ENCODE measurements around the gene POP7. TPM values are rescaled to one million over a fixed set of nuclear protein-coding genes. Genes with fewer than 3 reads are reported as not detected.

POP7 gene
- total RNA-seq, 1 donor from 2014 or later, result 23.1 TPM

DNA sequence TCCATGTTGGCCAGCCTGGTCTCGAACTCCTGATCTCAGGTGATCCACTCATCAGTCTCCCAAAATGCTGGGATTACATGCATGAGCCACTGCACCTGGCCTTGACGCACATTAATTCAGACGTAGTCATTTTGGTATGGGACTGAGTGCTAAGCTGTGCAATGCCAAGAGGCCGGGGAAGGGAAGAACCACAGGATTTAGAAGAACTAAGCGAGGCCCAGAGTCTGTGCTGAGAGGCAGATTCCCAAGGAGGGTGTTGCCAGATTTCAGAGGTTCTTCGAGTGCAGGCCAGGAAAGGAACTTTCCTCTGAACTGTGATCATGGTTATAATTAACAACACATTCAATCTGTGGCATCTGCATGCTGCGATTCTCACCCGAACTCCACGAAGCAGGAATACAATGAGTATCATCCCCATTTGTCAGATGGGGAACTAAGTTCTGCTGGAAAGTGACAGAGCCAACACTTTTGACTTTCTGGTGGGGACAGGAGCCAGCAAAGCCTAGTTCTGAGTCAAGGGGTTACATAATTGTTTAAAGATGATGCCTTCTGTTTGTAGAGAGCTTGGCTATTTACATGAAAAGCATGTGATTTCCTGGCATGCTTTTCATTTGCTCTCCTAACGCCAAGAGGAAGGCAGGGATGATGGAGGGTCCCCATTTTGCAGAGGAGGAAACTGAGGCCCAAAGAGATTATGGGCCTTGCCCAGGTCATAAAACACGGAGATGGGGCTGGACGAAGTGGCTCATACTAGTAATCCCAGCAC is 21.3 kb downstream of the POP7 start:
- DNase-seq, result peak; percentile 87

DNA sequence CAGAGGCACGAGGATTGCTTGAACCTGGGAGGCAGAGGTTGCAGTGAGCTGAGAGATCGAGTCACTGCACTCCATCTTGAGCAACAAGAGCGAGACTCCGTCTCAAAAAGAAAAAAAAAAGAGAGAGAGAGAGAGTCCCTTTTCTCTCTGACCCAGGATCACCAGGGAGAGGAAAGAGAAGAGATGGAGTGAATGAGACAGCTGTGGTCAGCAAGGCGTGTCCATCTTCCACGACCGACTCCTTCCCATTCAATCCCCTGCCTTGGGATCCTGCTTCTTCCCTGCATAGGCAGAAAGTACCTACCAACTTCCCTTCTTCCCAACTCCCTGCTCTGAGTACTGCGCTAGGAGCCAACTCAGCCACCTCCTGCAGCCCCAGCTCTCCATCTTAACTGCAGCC is 22.3 kb downstream of the POP7 start:
- DNase-seq, result no peak

DNA sequence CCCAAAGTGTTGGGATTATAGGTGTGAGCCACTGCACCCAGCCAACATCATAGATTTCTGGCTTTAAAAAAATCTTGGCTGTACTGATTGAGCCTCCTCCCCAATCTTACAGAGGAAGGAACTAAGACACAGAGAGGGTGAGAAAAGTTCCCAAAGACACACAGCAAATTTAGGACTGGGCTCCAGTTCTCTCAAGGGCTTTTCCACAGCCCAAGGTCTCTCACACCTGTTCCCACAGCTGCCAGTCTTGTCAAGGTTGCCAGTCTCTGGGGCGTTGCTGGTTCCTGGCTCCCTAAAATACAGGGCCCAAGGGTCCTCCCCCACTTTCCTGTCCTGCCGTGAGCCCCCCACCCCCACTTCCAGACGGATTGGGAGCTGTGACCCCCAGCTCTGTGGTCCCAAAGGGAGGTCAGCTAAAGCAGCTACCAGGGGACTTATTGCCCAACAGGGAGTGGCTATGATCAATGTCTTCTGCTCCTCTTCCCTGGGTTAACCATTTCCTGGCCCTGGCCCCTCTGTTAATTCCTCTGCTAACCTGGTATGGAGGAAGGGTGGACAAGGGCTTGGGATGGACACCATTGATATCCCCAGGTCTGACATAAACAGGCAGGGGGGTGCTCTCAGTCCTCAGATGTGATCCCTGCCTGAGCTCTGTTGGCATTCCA is 24.3 kb downstream of the POP7 start:
- DNase-seq, result no peak

DNA sequence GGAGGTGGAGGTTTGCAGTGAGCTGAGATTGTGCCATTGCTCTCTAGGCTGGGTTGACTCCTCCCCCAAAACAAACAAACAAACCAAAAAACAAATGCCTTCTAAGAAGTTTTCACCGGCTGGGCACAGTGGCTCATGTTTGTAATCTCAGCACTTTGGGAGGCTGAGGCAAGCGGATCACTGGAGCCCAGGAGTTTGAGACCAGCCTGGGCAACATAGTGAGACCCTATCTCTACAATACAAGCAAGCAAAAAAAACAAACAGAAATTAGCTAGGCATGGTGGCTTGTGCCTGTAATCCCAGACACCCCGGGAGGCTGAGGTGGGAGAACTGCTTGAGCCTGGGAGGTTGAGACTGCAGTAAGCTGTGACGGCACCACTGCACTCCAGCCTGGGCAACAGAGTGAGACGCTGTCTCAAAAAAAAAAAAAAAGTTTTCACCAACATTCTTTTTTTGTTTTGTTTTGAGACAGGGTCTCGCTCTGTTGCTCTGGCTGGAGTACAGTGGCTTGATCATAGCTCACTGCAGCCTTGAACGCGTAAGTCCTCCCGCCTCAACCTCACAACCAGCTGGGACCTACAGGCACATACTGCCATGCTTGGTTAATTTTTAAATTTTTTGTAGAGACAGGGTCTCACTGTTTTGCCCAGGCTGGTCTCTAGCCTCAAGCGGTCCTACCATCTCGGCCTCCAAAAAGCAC is 26.2 kb downstream of the POP7 start:
- DNase-seq, result no peak

DNA sequence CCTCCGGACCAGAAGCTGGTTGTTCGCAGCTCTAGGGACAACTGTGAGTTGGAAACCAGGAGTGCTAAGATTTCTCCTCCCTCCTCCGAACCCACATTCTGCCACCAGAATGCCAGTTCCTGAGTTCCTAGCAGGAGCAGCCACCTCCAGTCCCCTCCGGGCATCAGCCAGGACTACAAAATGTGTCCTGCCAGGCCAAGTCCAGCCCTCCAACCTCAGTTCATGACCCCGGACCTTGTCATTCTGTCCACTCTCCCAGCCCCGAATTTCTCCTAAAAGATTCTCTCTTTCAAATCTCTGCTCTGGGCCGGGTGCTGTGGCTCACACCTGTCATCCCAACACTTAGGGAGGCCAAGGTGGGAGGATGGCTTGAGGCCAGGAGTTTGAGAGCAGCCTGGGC is 29.8 kb downstream of the POP7 start:
- DNase-seq, result no peak

DNA sequence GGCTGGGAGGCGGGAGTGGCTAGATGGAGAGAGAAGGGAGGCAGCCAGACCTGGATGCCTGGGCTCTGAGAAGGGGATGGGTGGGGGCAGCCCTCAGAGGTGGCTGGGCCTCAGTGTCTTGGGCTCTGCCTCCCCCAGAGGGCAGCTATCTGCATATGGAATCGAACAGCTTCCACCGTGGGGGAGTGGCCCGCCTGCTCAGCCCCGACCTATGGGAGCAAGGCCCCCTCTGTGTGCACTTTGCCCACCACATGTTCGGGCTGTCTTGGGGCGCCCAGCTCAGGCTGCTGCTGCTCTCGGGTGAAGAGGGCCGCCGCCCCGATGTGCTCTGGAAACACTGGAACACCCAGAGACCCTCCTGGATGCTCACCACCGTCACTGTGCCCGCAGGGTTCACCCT is 30.8 kb downstream of the POP7 start:
- no peak for DNase-seq

DNA sequence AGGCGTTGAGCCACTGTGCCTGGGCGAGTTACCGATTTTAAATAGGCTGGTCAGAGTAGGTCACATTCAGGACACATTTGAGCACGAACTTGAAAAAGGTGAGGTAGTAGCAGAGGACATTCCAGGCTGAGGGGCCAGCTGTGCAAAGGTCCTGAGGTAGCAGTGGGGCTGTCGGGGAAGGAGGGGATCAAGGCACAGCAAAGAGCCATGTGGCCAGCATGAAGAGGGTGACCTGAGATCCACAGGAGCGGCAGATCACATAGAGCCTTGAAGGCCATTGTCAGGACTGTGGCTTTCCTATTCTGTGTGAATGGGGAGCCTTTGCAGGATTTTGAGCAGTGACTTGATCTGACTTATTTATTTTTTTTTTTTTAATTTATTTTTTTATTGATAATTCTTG is 34.0 kb downstream of the POP7 start:
- DNase-seq, result no peak

DNA sequence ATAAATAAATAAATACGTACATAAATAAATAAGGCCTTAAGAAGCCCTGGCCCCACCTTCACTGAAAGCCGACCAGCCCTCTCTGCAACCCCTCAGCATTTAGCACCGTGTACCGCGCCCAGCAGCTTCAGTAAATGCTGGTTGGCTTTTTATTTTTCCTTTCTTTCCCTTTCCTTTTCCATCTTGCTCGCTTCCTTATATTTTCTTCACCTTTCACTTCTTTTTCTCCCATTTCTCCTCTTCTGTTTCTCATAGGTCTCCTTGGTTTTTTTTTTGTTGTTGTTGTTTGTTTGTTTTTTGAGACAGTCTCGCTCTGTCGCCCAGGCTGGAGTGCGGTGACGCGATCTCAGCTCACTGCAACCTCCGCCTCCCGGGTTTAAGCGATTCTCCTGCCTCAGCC is 38.7 kb downstream of the POP7 start:
- no peak for DNase-seq

DNA sequence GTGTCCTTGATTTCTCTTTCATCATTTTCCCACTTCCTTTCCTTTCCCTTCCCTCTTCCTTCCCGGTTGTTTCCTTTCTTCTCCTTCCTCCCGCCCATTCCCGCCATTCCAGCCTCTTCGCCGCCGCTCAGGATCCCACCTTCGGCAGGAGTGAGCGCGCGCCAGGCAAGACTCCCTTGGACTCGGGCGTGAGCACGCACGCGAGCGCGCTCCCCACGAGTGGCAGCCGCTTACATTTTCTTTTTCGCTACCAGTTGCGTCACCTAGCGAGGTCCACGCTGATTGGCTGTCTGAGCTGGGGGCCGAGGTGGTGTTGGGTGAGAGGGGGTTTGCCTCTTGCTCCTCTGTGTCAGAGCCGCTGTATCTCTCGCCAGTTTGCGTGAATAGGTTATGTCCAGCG is 39.3 kb downstream of the POP7 start:
- peak; percentile 60 for DNase-seq

DNA sequence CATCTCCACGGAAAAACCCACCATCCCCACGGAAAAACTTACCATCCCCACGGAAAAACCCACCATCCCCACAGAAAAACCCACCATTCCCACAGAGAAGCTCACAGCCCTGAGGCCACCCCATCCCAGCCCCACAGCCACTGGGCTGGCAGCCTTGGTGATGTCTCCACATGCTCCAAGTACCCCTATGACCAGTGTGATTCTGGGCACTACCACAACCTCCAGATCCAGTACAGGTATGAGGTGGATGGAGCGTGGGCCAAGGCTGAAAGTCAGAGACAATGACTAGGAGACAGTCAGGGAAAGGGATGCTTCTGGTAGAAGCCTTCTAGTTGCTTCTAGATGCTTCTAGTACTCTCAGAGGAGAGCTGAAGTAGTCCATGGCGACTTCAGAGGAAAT is 47.1 kb downstream of the POP7 start:
- DNase-seq, result no peak

DNA sequence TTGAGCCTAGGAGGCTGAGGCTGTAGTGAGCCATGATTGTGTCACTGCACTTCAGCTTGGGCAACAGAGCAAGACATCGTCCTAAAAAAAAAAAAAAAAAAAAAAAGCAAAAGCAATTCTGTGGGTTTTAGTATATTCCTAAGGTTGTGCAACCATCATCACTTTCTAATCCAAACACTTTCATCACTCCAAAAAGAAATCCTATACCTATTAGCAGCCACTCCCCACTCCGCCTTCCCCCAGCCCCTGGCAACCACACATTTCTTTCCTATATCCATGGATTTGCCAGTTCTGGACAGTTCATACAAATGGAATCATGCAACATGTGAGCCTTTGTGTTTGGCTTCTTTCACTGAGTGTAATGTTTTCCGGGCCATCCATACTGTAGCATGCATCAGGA is 47.8 kb downstream of the POP7 start:
- DNase-seq, result no peak

Other genes with a start within 250 kb of the POP7 start
- not detected for gene SPACDR, start 241.9 kb upstream of the POP7 start, total RNA-seq
- 25.2 TPM for gene TSC22D4, start 226.9 kb upstream of the POP7 start, total RNA-seq
- 2.3 TPM for gene NYAP1, start 222.2 kb upstream of the POP7 start, total RNA-seq
- 7.6 TPM for gene AGFG2, start 166.9 kb upstream of the POP7 start, total RNA-seq
- gene SAP25, start 132.2 kb upstream of the POP7 start, total RNA-seq, result 2.9 TPM
- gene LRCH4, start 120.0 kb upstream of the POP7 start, total RNA-seq, result 30.1 TPM
- gene FBXO24, start 119.8 kb upstream of the POP7 start, total RNA-seq, result 1.2 TPM
- 88.0 TPM for gene PCOLCE, start 103.8 kb upstream of the POP7 start, total RNA-seq
- 4.4 TPM for gene MOSPD3, start 93.6 kb upstream of the POP7 start, total RNA-seq
- gene TFR2, start 64.6 kb upstream of the POP7 start, total RNA-seq, result 1.3 TPM
- not detected for gene ACTL6B, start 49.7 kb upstream of the POP7 start, total RNA-seq
- 87.1 TPM for gene GNB2, start 32.4 kb upstream of the POP7 start, total RNA-seq
- 28.2 TPM for gene GIGYF1, start 11.9 kb upstream of the POP7 start, total RNA-seq
- not detected for gene EPO, start 14.3 kb downstream of the POP7 start, total RNA-seq
- gene ZAN, start 27.5 kb downstream of the POP7 start, total RNA-seq, result not detected
- 49.1 TPM for gene EPHB4, start 121.4 kb downstream of the POP7 start, total RNA-seq
- gene SLC12A9, start 146.6 kb downstream of the POP7 start, total RNA-seq, result 14.2 TPM
- 38.6 TPM for gene TRIP6, start 161.3 kb downstream of the POP7 start, total RNA-seq
- gene SRRT, start 169.0 kb downstream of the POP7 start, total RNA-seq, result 54.8 TPM
- gene UFSP1, start 183.6 kb downstream of the POP7 start, total RNA-seq, result 2.7 TPM
- gene ACHE, start 189.8 kb downstream of the POP7 start, total RNA-seq, result 112 TPM
- gene MUC3A, start 243.4 kb downstream of the POP7 start, total RNA-seq, result not detected

All from tongue (tissue), 2 donors.